Loucy (cell line): ENCODE data around the gene ALDH1A2.

Source experiments
- H2AFZ ChIP-seq: fragments of 200-600 bp; sonication (generic); 2 replicates; pipeline ENCODE4 v1.6.0; 2016; ENCODE audit warnings: antibody characterized with exemption, mild to moderate bottlenecking, low read length, moderate library complexity
- H3F3A ChIP-seq: fragments of 200-600 bp; 2 replicates; pipeline ENCODE4 v1.6.0; 2016; ENCODE audit warnings: antibody characterized with exemption, low read depth, mild to moderate bottlenecking
- H3K27me3 ChIP-seq: fragments of 200-600 bp; sonication (generic); 2 replicates; pipeline ENCODE4 v1.6.1; 2014; ENCODE audit warnings: low read length, mild to moderate bottlenecking; ENCODE audit not compliant: insufficient read depth, poor library complexity, severe bottlenecking
- H3K36me3 ChIP-seq: fragments of 200-600 bp; sonication (generic); 2 replicates; pipeline ENCODE4 v1.6.1; 2016; ENCODE audit warnings: low read length; ENCODE audit not compliant: insufficient read depth
- H3K4me1 ChIP-seq: fragments of 200-600 bp; sonication (generic); 2 replicates; pipeline ENCODE4 v1.5.1; 2014; ENCODE audit warnings: low read length, mild to moderate bottlenecking; ENCODE audit not compliant: insufficient read depth, poor library complexity, severe bottlenecking
- H3K4me2 ChIP-seq: fragments of 200-600 bp; sonication (generic); 2 replicates; pipeline ENCODE4 v1.6.0; 2014; ENCODE audit warnings: antibody characterized with exemption, low read length, low read depth, mild to moderate bottlenecking; ENCODE audit not compliant: poor library complexity, severe bottlenecking
- H3K4me3 ChIP-seq: fragments of 200-600 bp; sonication (generic); 2 replicates; pipeline ENCODE4 v1.5.1; 2014; ENCODE audit warnings: low read length, mild to moderate bottlenecking, mixed read lengths; ENCODE audit not compliant: poor library complexity, severe bottlenecking
- H3K79me2 ChIP-seq: fragments of 200-600 bp; sonication (generic); 2 replicates; pipeline ENCODE4 v1.6.1; 2014; ENCODE audit warnings: low read length; ENCODE audit not compliant: insufficient read depth
- H3K9ac ChIP-seq: fragments of 200-600 bp; sonication (generic); 2 replicates; pipeline ENCODE4 v1.6.0; 2014; ENCODE audit warnings: mild to moderate bottlenecking, low read depth, low read length, moderate library complexity; ENCODE audit not compliant: poor library complexity, severe bottlenecking
- H3K9me2 ChIP-seq: fragments of 200-600 bp; sonication (generic); replicated peaks from 2 replicates; pipeline ENCODE4 v1.6.1; 2016; ENCODE audit warnings: low read depth, low read length, mixed read lengths
- H3K9me3 ChIP-seq: fragments of 200-600 bp; sonication (generic); 2 replicates; pipeline ENCODE4 v1.6.1; 2014; ENCODE audit warnings: mild to moderate bottlenecking, antibody characterized with exemption, low read length, low read depth; ENCODE audit not compliant: insufficient read depth
- H4K20me1 ChIP-seq: fragments of 200-600 bp; sonication (generic); 2 replicates; pipeline ENCODE4 v1.6.0; 2014; ENCODE audit warnings: antibody characterized with exemption, low read length, mild to moderate bottlenecking; ENCODE audit not compliant: insufficient read depth, poor library complexity, severe bottlenecking
- CTCF ChIP-seq: fragments of 200-600 bp; sonication (generic); conservative IDR thresholded peaks from 2 replicates; pipeline ENCODE4 v1.5.1; 2014; ENCODE audit warnings: mild to moderate bottlenecking, antibody characterized with exemption, low read length
- EZH2phosphoT487 ChIP-seq: fragments of 200-600 bp; IDR thresholded peaks from 2 replicates; pipeline ENCODE4 v1.6.1; 2018; ENCODE audit warnings: antibody characterized with exemption, mild to moderate bottlenecking, moderate library complexity, borderline replicate concordance

Gene ALDH1A2

GRCh38 chr15:58060575-58060974, 4.9 kb downstream of the ALDH1A2 start:
- Histone ChIP-seq H3K9me2 (no peaks in the 10 kb centered on the region), H3K9me3 (no peaks in the 10 kb centered on the region), H3F3A (no peaks in the 10 kb centered on the region), H2AFZ (no peak overlapping the region), H3K4me3 (no peak overlapping the region), H3K79me2 (no peaks in the 10 kb centered on the region), H3K9ac (no peak overlapping the region), H3K4me2 (no peak overlapping the region), H3K36me3 (no peaks in the 10 kb centered on the region), H3K27me3 (peaks cover 54% of the 10 kb centered on the region), H4K20me1 (no peaks in the 10 kb centered on the region), H3K4me1 (no peaks in the 10 kb centered on the region)
- TF ChIP-seq CTCF, result no peak
- TF ChIP-seq EZH2phosphoT487, result no peak

GRCh38 chr15:58058729-58059128, 6.8 kb downstream of the ALDH1A2 start:
- H3K36me3 ChIP-seq, result no peaks in the 10 kb centered on the region
- H3K9me2 ChIP-seq, result no peaks in the 10 kb centered on the region
- H3K4me3 ChIP-seq, result no peak overlapping the region
- H4K20me1 ChIP-seq, result no peaks in the 10 kb centered on the region
- no peak overlapping the region for H2AFZ ChIP-seq
- no peaks in the 10 kb centered on the region for H3K9me3 ChIP-seq
- H3K79me2 ChIP-seq, result no peaks in the 10 kb centered on the region
- no peak for TF ChIP-seq CTCF
- no peak for TF ChIP-seq EZH2phosphoT487
- no peak overlapping the region for H3K4me2 ChIP-seq
- H3K4me1 ChIP-seq, result no peaks in the 10 kb centered on the region
- H3F3A ChIP-seq, result no peaks in the 10 kb centered on the region
- peaks cover 50% of the 10 kb centered on the region for H3K27me3 ChIP-seq
- no peak overlapping the region for H3K9ac ChIP-seq

- Histone ChIP-seq H3F3A (no peaks in the 10 kb centered on the region), H3K27me3 (peaks cover 44% of the 10 kb centered on the region), H3K4me2 (no peak overlapping the region), H3K4me1 (no peaks in the 10 kb centered on the region), H2AFZ (no peak overlapping the region), H3K9me3 (no peaks in the 10 kb centered on the region), H3K4me3 (no peak overlapping the region), H4K20me1 (no peaks in the 10 kb centered on the region), H3K79me2 (no peaks in the 10 kb centered on the region), H3K9me2 (no peaks in the 10 kb centered on the region), H3K36me3 (no peaks in the 10 kb centered on the region), H3K9ac (no peak overlapping the region)
- TF ChIP-seq EZH2phosphoT487 (no peak), CTCF (no peak)
These were observed 7.4 kb downstream of the ALDH1A2 start for GRCh38 chr15:58058073-58058472.
